ENCODE results near the gene KLRC4. TPM values are rescaled to one million over a fixed set of nuclear protein-coding genes. Genes with fewer than 3 reads are reported as not detected.

KLRC4 gene
- total and polyA plus RNA-seq, 4 donors, result 0.45 to 0.91 TPM; not detected in 2

- Histone ChIP-seq H3K36me3 (ENCODE audit: control insufficient read depth in 4 of 4, insufficient read depth in 4 of 4, low read length in 4 of 4) (no peaks in the 10 kb centered on the region), H3K9me3 (ENCODE audit: control insufficient read depth in 4 of 4, insufficient read depth in 3 of 4, low read length in 3 of 4) (no peaks in the 10 kb centered on the region), H3K9ac (ENCODE audit: insufficient read depth in 1 of 2, low read length in 2 of 2) (no peak overlapping the region), H3K4me3 (no peak overlapping the region), H3K4me1 (ENCODE audit: control insufficient read depth in 5 of 5, insufficient read depth in 5 of 5, low read length in 5 of 5) (peaks cover 4 to 38% (median 15%) of the 10 kb centered on the region in 5 donors), H3K27me3 (ENCODE audit: control insufficient read depth in 3 of 3, insufficient read depth in 3 of 3, low read length in 2 of 3) (no peaks in the 10 kb centered on the region), H3K27ac (ENCODE audit: low read depth in 1 of 2, low read length in 1 of 2) (peak overlapping the region in 1 of 2 donors; percentile 62)
- ATAC-seq (ENCODE audit: insufficient read depth, low FRiP score) (no peak), DNase-seq (peak; percentile 34 to 60 (median 37))
- no peak for TF ChIP-seq CTCF (IDR thresholded peaks at IDR 0.05; ENCODE audit: control extremely low read depth, extremely low read depth)
- 76 to 82% methylated on average over 4 of the region's 4 CpGs for WGBS, 2 donors
Measured at GRCh38 chr12:10361084-10361483, 48.5 kb downstream of the KLRC4 start.

DNA sequence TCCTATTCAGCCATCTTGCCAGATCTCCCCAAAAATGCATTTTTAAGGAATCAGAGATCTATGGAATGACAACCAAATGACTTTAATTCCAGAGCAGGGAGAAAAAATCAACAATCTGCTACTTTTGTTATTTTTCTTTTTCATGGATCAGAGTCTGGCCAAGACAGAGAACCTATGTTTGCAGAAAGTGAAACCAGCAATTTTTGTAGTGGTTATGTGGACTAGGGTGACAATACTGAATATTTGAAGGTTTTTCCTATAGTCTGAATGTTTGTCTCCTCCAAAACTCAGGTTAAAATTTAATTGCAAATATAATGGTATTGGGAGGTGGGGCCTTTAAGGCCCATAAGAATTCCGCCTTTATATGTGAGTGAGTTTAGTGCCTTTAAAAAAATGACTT lies 50.6 kb downstream of the KLRC4 start:
- H3K9me3 ChIP-seq (ENCODE audit: control insufficient read depth in 4 of 4, insufficient read depth in 3 of 4, low read length in 3 of 4), result no peaks in the 10 kb centered on the region
- ATAC-seq (ENCODE audit: insufficient read depth, low FRiP score), result no peak
- no peak overlapping the region for H3K27ac ChIP-seq (ENCODE audit: low read depth in 1 of 2, low read length in 1 of 2)
- no peak for TF ChIP-seq CTCF (IDR thresholded peaks at IDR 0.05; ENCODE audit: control extremely low read depth, extremely low read depth)
- WGBS, 2 donors, result 46 to 100% methylated on average over 1 of the region's 1 CpG
- H3K36me3 ChIP-seq (ENCODE audit: control insufficient read depth in 4 of 4, insufficient read depth in 4 of 4, low read length in 4 of 4), result no peaks in the 10 kb centered on the region
- no peak overlapping the region for H3K4me3 ChIP-seq
- H3K9ac ChIP-seq (ENCODE audit: insufficient read depth in 1 of 2, low read length in 2 of 2), result no peak overlapping the region
- H3K4me1 ChIP-seq (ENCODE audit: control insufficient read depth in 5 of 5, insufficient read depth in 5 of 5, low read length in 5 of 5), result peaks cover 0 to 25% (median 10%) of the 10 kb centered on the region in 5 donors
- no peaks in the 10 kb centered on the region for H3K27me3 ChIP-seq (ENCODE audit: control insufficient read depth in 3 of 3, insufficient read depth in 3 of 3, low read length in 2 of 3)
- DNase-seq, result no peak

- no peaks in the 10 kb centered on the region for H3K27me3 ChIP-seq (ENCODE audit: control insufficient read depth in 3 of 3, insufficient read depth in 3 of 3, low read length in 2 of 3)
- H3K9ac ChIP-seq (ENCODE audit: insufficient read depth in 1 of 2, low read length in 2 of 2), result no peak overlapping the region
- H3K36me3 ChIP-seq (ENCODE audit: control insufficient read depth in 4 of 4, insufficient read depth in 4 of 4, low read length in 4 of 4), result no peaks in the 10 kb centered on the region
- WGBS, 2 donors, result 71 to 90% methylated on average over 5 of the region's 5 CpGs
- ATAC-seq (ENCODE audit: insufficient read depth, low FRiP score), result no peak
- no peak overlapping the region for H3K4me3 ChIP-seq
- H3K4me1 ChIP-seq (ENCODE audit: control insufficient read depth in 5 of 5, insufficient read depth in 5 of 5, low read length in 5 of 5), result peaks cover 0 to 17% (median 5%) of the 10 kb centered on the region in 5 donors
- H3K9me3 ChIP-seq (ENCODE audit: control insufficient read depth in 4 of 4, insufficient read depth in 3 of 4, low read length in 3 of 4), result no peaks in the 10 kb centered on the region
- H3K27ac ChIP-seq (ENCODE audit: low read depth in 1 of 2, low read length in 1 of 2), result no peak overlapping the region
- peak in 2 of 3 donors; percentile 16 to 31 for DNase-seq
- no peak for TF ChIP-seq CTCF (IDR thresholded peaks at IDR 0.05; ENCODE audit: control extremely low read depth, extremely low read depth)
Measured at GRCh38 chr12:10358131-10358530, 51.4 kb downstream of the KLRC4 start.

Other genes with a start within 250 kb of the KLRC4 start
- 10 to 100 TPM; 11.3 to 52.1 TPM for gene OLR1, start 237.6 kb downstream of the KLRC4 start, total RNA-seq
- 10 to 100 TPM; 18.6 to 24.6 TPM for gene OLR1, start 237.6 kb downstream of the KLRC4 start, polyA plus RNA-seq
- gene TMEM52B, start 230.7 kb downstream of the KLRC4 start, total RNA-seq, result 1 to 10 TPM; 1.3 to 2.3 TPM
- 1 to 10 TPM in 1 of 2 donors, under 1 TPM in 1; 0.83 to 2.2 TPM for gene TMEM52B, start 230.7 kb downstream of the KLRC4 start, polyA plus RNA-seq
- 10 to 100 TPM; 62.9 to 88.5 TPM for gene GABARAPL1, start 196.9 kb downstream of the KLRC4 start, total RNA-seq
- gene GABARAPL1, start 196.9 kb downstream of the KLRC4 start, polyA plus RNA-seq, result 10 to 100 TPM; 44.0 to 87.1 TPM
- 1 to 10 TPM; 4.9 to 5.2 TPM for gene KLRD1, start 101.9 kb downstream of the KLRC4 start, total RNA-seq
- gene KLRD1, start 101.9 kb downstream of the KLRC4 start, polyA plus RNA-seq, result 1 to 10 TPM; 1.1 to 2.6 TPM
- 1 to 10 TPM; 1.6 to 2.9 TPM for gene KLRK1, start 19.7 kb downstream of the KLRC4 start, total RNA-seq
- 1 to 10 TPM; 4.0 to 5.7 TPM for gene KLRK1, start 19.7 kb downstream of the KLRC4 start, polyA plus RNA-seq
- 1 to 10 TPM in 1 of 2 donors, not detected in 1; 2.6 TPM for gene KLRC3, start 10.8 kb upstream of the KLRC4 start, total RNA-seq
- gene KLRC3, start 10.8 kb upstream of the KLRC4 start, polyA plus RNA-seq, result under 1 TPM; 0.22 to 0.44 TPM
- under 1 TPM in 1 of 2 donors, not detected in 1; 0.71 TPM for gene KLRC2, start 26.3 kb upstream of the KLRC4 start, total RNA-seq
- under 1 TPM; 0.22 to 0.55 TPM for gene KLRC2, start 26.3 kb upstream of the KLRC4 start, polyA plus RNA-seq
- gene KLRC1, start 43.6 kb upstream of the KLRC4 start, total RNA-seq, result 1 to 10 TPM in 1 of 2 donors, under 1 TPM in 1; 0.49 to 2.5 TPM
- 1 to 10 TPM; 1.1 to 1.3 TPM for gene KLRC1, start 43.6 kb upstream of the KLRC4 start, polyA plus RNA-seq
- gene EIF2S3B, start 96.1 kb upstream of the KLRC4 start, total RNA-seq, result 1 to 10 TPM; 1.8 to 2.4 TPM
- gene EIF2S3B, start 96.1 kb upstream of the KLRC4 start, polyA plus RNA-seq, result under 1 TPM; 0.06 to 0.38 TPM
- gene MAGOHB, start 203.9 kb upstream of the KLRC4 start, total RNA-seq, result 10 to 100 TPM; 19.7 to 26.4 TPM
- gene MAGOHB, start 203.9 kb upstream of the KLRC4 start, polyA plus RNA-seq, result 10 to 100 TPM; 19.3 to 39.7 TPM

Data from lung (tissue), 12 donors.